WTC11 (cell line): ENCODE results near the gene NUDT17.

Experiments used
- CTCF ChIP-seq: fragments of 200-600 bp; IDR thresholded peaks from 2 replicates; pipeline ENCODE4 v1.8.0; 2022; ENCODE audit warnings: antibody characterized with exemption
- GTF2I ChIP-seq: fragments of 250-450 bp; sonication (Bioruptor Pico); conservative IDR thresholded peaks from 2 replicates; pipeline ENCODE4 v1.4.0; 2021; ENCODE audit warnings: mild to moderate bottlenecking
- MAX ChIP-seq: sonication (generic); formaldehyde crosslinking; IDR thresholded peaks from 2 replicates; pipeline ENCODE4 v1.8.0; 2022; ENCODE audit warnings: mild to moderate bottlenecking, missing genetic modification reagents

- TF ChIP-seq GTF2I (no peak), CTCF (no peak), MAX (CRISPR knock-in tag) (no peak)
Observed at GRCh38 chr1:145885738-145886287, 40.4 kb downstream of the NUDT17 start, which contains the start of gene ANKRD35.
